ENCODE measurements around the gene FHOD1. TPM values are rescaled to one million over a fixed set of nuclear protein-coding genes. Genes with fewer than 3 reads are reported as not detected.

Gene FHOD1
- total and polyA plus RNA-seq, 2 of the 13 experiments (the other 11 are each of a cell fraction or from before 2014, with no cell fraction given), result 20.0 to 20.8 TPM

DNA sequence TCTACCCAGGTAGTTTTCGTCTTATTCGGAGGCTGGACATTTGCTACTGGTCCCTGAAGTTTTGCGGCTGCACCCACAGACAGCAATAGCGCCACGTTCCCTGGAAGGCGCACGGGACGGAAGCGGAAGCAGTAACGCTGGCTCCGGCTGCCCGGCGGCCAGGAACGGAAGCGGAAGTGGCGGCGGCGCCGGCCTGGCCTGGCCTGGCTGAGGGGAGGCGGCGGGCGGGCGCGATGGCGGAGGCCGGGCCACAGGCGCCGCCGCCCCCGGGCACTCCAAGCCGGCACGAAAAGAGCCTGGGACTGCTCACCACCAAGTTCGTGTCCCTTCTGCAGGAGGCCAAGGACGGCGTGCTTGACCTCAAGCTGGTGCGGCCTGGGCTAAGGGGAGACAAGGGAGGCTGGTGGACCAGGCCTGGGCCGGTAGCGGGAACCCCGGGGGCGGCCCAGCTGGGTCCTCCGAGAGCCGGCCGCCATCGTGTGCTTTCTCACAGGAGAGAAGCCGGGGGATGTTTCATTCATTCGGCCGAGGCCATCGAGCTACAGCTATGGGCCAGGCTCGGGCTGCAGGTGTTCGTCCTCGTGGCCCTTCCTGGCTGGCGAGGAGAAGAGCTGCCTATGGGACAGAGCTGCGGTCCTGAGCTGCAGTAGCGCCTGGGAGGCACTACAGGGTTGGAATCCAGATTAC is 55.1 kb downstream of the FHOD1 start, which contains the start of gene E2F4 (continued):
- TF ChIP-seq, protein P1, sequence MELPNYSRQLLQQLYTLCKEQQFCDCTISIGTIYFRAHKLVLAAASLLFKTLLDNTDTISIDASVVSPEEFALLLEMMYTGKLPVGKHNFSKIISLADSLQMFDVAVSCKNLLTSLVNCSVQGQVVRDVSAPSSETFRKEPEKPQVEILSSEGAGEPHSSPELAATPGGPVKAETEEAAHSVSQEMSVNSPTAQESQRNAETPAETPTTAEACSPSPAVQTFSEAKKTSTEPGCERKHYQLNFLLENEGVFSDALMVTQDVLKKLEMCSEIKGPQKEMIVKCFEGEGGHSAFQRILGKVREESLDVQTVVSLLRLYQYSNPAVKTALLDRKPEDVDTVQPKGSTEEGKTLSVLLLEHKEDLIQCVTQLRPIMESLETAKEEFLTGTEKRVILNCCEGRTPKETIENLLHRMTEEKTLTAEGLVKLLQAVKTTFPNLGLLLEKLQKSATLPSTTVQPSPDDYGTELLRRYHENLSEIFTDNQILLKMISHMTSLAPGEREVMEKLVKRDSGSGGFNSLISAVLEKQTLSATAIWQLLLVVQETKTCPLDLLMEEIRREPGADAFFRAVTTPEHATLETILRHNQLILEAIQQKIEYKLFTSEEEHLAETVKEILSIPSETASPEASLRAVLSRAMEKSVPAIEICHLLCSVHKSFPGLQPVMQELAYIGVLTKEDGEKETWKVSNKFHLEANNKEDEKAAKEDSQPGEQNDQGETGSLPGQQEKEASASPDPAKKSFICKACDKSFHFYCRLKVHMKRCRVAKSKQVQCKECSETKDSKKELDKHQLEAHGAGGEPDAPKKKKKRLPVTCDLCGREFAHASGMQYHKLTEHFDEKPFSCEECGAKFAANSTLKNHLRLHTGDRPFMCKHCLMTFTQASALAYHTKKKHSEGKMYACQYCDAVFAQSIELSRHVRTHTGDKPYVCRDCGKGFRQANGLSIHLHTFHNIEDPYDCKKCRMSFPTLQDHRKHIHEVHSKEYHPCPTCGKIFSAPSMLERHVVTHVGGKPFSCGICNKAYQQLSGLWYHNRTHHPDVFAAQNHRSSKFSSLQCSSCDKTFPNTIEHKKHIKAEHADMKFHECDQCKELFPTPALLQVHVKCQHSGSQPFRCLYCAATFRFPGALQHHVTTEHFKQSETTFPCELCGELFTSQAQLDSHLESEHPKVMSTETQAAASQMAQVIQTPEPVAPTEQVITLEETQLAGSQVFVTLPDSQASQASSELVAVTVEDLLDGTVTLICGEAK (IDR thresholded peaks at IDR 0.05), result peak; percentile 70
- TF ChIP-seq, protein P1 (CRISPR knock-in tag; IDR thresholded peaks at IDR 0.05), result peak; percentile 54; the same call in 1 of the 2 replicates
- TF ChIP-seq ZNF800 (CRISPR knock-in tag; IDR thresholded peaks at IDR 0.05), result peak; percentile 83
- TF ChIP-seq BHLHE40 (IDR thresholded peaks at IDR 0.05; ENCODE audit: low read length), result peak; percentile 83
- TF ChIP-seq ZBTB8A (CRISPR knock-in tag; IDR thresholded peaks at IDR 0.05; ENCODE audit: borderline replicate concordance, low read depth), result no peak
- TF ChIP-seq ZNF33B (CRISPR knock-in tag; IDR thresholded peaks at IDR 0.05), result peak; percentile 53; the same call in 1 of the 2 replicates
- TF ChIP-seq ZNF724P (CRISPR knock-in tag; IDR thresholded peaks at IDR 0.05; ENCODE audit: borderline replicate concordance), result peak; percentile 63; the same call in 1 of the 2 replicates
- TF ChIP-seq ZNF749 (CRISPR knock-in tag; IDR thresholded peaks at IDR 0.05; ENCODE audit: borderline replicate concordance), result no peak
- TF ChIP-seq NR2C2 (CRISPR knock-in tag; IDR thresholded peaks at IDR 0.05; ENCODE audit: borderline replicate concordance), result peak; percentile 94
- 0 out of 2 replicates have a peak, but pooled peaks have one; percentile 33 for TF ChIP-seq ZC3H13 (CRISPR knock-in tag; IDR thresholded peaks at IDR 0.05)
- no peak for TF ChIP-seq ZNF713 (CRISPR knock-in tag; IDR thresholded peaks at IDR 0.05)
- TF ChIP-seq ATF2 (CRISPR knock-in tag; IDR thresholded peaks at IDR 0.05), result peak; percentile 82; the same call in 1 of the 2 replicates
- TF ChIP-seq HOXA3 (CRISPR knock-in tag; IDR thresholded peaks at IDR 0.05), result peak; percentile 96
- TF ChIP-seq, protein P2, sequence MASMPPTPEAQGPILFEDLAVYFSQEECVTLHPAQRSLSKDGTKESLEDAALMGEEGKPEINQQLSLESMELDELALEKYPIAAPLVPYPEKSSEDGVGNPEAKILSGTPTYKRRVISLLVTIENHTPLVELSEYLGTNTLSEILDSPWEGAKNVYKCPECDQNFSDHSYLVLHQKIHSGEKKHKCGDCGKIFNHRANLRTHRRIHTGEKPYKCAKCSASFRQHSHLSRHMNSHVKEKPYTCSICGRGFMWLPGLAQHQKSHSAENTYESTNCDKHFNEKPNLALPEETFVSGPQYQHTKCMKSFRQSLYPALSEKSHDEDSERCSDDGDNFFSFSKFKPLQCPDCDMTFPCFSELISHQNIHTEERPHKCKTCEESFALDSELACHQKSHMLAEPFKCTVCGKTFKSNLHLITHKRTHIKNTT (CRISPR knock-in tag; IDR thresholded peaks at IDR 0.05), result no peak
- TF ChIP-seq MYC (CRISPR knock-in tag; IDR thresholded peaks at IDR 0.05; ENCODE audit: borderline replicate concordance), result peak; percentile 70
- TF ChIP-seq NAIF1 (CRISPR knock-in tag; IDR thresholded peaks at IDR 0.05; ENCODE audit: borderline replicate concordance), result no peak
